Lower leg skin (tissue), 4 donors: ENCODE data around the gene CHCHD1. TPM values are rescaled to one million over a fixed set of nuclear protein-coding genes. Genes with fewer than 3 reads are reported as not detected.

Experiments used
- DNase-seq, 2 donors: peaks; one replicate each; pipeline ENCODE4 v3.0.0-alpha.2; 2019; ENCODE audit warnings: low spot score in 2 of 2
- H3K4me3 ChIP-seq: fragments of 200-600 bp; sonication (generic); 2 replicates; pipeline ENCODE4 v1.5.1; 2017; ENCODE audit warnings: mild to moderate bottlenecking, low read depth; ENCODE audit not compliant: poor library complexity, severe bottlenecking
- POLR2A ChIP-seq, 2 donors: fragments of 450-650 bp; IDR thresholded peaks; one replicate each; pipeline ENCODE4 v1.6.1; 2016 to 2017; ENCODE audit warnings: antibody characterized with exemption in 2 of 2, mild to moderate bottlenecking in 1 of 2, moderate library complexity in 1 of 2
- WGBS, 2 donors: methylation state at CpG; one replicate each; pipeline ENCODE4 v1.1.5; 2018; 5-methylcytosine and 5-hydroxymethylcytosine counted together
- intact Hi-C: fragments of 100-400 bp; cut with DNase I; formaldehyde crosslinking; loops from one replicate; pipeline ENCODE4 v1.15.0; 2023; ENCODE audit warnings: low total_unique reads
- total RNA-seq, 4 donors: library from RNA; depleted of rRNA; stranded (reverse); fragments of >200 nt; gene quantifications; one replicate each; pipeline ENCODE4 v1.1.0, GENCODE V29; 2016
- TF ChIP-seq, protein P1 (sequence below), 3 donors: fragments of 450-650 bp; IDR thresholded peaks; one replicate each; pipeline ENCODE4 v1.5.1; 2016; ENCODE audit warnings: antibody characterized with exemption in 3 of 3, mild to moderate bottlenecking in 3 of 3, moderate library complexity in 2 of 3

Gene CHCHD1
- total RNA-seq, 4 donors from 2014 or later = 27.6 to 36.5 (median 34.2) TPM

DNA sequence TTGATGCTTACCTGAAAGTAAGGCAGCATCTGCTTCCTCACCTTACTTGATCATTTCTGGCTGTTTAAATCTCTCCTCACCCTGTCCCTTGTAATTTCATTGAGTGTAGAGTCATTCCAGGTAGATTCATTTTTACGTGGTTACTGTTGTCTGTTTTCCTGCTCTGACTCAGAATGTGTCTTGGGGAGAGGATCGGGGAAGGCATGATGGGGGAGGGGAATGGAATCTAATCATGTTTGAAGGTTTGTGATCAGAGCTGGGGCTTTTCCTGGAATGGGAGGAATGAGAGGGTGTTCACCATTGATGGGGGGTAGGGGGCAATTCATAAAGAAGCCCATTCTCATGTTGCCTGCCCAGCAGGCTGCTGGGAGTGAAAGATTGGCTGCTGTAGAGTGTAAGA lies 18.9 kb upstream of the CHCHD1 start:
- no peak overlapping the region for H3K4me3 ChIP-seq
- no peak for DNase-seq
- WGBS, 2 donors = 64 to 76% methylated on average over 2 of the region's 2 CpGs
- TF ChIP-seq, protein P1, sequence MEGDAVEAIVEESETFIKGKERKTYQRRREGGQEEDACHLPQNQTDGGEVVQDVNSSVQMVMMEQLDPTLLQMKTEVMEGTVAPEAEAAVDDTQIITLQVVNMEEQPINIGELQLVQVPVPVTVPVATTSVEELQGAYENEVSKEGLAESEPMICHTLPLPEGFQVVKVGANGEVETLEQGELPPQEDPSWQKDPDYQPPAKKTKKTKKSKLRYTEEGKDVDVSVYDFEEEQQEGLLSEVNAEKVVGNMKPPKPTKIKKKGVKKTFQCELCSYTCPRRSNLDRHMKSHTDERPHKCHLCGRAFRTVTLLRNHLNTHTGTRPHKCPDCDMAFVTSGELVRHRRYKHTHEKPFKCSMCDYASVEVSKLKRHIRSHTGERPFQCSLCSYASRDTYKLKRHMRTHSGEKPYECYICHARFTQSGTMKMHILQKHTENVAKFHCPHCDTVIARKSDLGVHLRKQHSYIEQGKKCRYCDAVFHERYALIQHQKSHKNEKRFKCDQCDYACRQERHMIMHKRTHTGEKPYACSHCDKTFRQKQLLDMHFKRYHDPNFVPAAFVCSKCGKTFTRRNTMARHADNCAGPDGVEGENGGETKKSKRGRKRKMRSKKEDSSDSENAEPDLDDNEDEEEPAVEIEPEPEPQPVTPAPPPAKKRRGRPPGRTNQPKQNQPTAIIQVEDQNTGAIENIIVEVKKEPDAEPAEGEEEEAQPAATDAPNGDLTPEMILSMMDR (IDR thresholded peaks at IDR 0.05) = no peak
- TF ChIP-seq POLR2A (IDR thresholded peaks at IDR 0.05) = no peak
- intact Hi-C loops = no loop called here

DNA sequence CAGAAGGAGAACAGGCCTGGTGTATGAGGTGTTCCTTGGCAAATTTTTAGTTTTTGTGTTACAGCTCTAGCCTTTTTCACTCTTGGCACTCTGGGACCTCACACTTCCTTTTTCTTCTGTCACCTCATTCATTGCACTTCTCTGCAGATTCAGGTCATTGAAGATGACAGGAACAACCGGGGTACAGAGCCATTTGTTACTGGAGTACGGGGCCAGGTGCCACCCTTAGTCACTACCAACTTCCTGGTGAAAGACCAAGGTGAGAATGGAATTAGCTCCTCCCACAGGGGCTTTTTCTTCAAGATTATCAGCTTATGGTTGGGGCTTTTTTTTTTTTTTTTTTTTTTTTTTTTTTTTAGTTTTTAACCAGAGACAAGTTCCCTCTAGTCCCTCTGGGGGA lies 18.5 kb upstream of the CHCHD1 start:
- no peak for DNase-seq
- TF ChIP-seq POLR2A (IDR thresholded peaks at IDR 0.05) = no peak
- TF ChIP-seq, protein P1 (IDR thresholded peaks at IDR 0.05) = no peak
- intact Hi-C loops = no loop called here
- 90 to 96% methylated on average over 2 of the region's 2 CpGs for WGBS, 2 donors
- no peak overlapping the region for H3K4me3 ChIP-seq

DNA sequence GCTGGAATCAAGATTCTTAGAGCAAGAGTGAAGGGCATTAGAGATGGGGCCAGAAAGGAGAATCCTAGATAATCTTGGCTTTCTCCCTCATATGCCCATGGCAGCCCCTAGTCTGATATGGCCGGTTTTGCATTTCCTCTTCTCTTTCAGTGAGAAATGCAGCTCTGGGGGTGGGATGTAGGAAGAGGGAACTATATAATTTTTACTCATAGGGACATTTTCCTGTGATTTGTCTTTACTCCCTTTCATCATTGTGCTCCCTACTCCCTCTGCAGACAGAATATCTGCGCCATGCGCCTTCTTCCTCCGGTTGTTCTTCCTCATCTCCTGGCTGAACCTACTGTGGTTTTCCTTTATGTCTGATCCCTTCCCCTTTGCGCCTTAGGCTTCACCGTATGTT lies 16.8 kb upstream of the CHCHD1 start:
- H3K4me3 ChIP-seq = no peak overlapping the region
- TF ChIP-seq POLR2A (IDR thresholded peaks at IDR 0.05) = no peak
- TF ChIP-seq, protein P1 (IDR thresholded peaks at IDR 0.05) = no peak
- WGBS, 2 donors = 89 to 90% methylated on average over 6 of the region's 6 CpGs
- intact Hi-C loops = no loop called here
- DNase-seq = no peak

- H3K4me3 ChIP-seq = no peak overlapping the region
- intact Hi-C loops = no loop called here
- DNase-seq = peak in 1 of 2 donors; percentile 71
- 83 to 85% methylated on average over 11 of the region's 11 CpGs for WGBS, 2 donors
- no peak for TF ChIP-seq POLR2A (IDR thresholded peaks at IDR 0.05)
- TF ChIP-seq, protein P1 (IDR thresholded peaks at IDR 0.05) = no peak
These were observed 13.0 kb upstream of the CHCHD1 start for GRCh38 chr10:73768881-73769280.

DNA sequence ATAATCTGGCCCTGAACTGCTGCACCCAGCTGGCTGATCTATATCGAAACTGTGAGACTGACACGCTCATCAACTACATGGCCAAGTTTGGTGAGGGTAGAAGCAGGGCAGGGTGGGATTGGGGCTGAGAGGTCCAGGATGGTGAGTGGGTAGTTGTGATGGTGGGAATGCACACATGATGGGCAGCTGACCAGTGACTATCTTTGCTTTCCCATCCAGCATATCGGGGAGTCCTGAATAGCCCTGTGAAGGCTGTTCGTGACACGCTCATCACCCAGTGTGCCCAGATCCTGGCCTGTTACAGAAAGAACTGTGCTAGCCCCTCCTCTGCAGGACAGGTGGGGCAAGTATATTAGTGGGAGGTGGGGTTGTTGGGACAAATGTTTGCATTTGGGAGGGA lies 12.5 kb upstream of the CHCHD1 start:
- DNase-seq = peak in 1 of 2 donors; percentile 57
- 87 to 91% methylated on average over 5 of the region's 5 CpGs for WGBS, 2 donors
- TF ChIP-seq, protein P1 (IDR thresholded peaks at IDR 0.05) = no peak
- TF ChIP-seq POLR2A (IDR thresholded peaks at IDR 0.05) = no peak
- intact Hi-C loops = no loop called here
- no peak overlapping the region for H3K4me3 ChIP-seq

DNA sequence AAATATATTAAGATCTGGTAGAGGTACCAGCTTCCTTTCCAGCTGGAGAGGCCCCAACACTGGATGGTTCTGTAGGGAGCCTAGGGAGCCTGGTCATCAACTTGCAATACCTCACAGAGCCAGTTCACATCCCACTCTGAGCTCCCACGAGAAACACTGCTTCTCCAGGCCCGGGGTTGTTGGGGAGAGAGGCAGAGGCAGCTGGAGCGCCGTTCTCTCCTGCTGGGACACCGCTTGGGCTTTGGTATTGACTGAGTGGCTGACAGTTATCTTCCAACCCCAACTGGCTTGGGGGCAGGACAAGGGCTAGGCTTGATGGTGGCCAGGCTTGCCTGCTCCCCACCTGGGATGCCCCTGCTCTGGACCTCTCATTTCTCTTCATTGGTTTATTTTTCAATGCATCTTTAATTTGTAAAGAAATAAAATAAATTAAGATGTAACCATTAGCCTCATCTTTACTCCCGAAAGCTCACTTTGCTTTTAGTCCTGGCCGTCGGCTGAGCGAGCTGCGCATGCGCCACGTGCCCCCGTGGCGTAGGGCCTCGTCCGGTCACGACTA lies 10.0 kb upstream of the CHCHD1 start:
- intact Hi-C loops = no loop called here
- TF ChIP-seq POLR2A (IDR thresholded peaks at IDR 0.05) = no peak
- TF ChIP-seq, protein P1 (IDR thresholded peaks at IDR 0.05) = no peak
- 18 to 19% methylated on average over 17 of the region's 17 CpGs for WGBS, 2 donors
- no peak for DNase-seq
- H3K4me3 ChIP-seq = peak overlapping the region; percentile 83
